ENCODE measurements around the gene CTSS.

Gene CTSS

DNA sequence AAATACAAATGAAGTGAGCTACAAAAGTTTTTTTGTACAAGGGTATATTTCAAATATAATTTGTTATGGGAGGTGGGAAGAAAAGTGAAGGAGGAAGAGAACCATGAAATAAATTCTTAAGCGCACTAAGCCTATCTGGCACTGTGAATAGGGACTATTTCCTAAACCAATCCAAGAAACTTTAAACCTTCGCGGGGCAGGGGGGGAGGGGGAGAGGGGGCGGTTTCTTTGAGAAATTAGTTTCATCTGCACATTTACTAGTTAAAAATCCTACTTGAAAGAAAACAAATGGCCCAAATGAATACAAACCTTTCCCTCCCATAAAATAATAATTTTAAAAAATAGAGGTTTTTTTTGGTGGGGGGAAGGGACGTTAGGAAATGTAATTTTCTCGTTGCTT, 69.0 kb downstream of the CTSS start:
- DNase-seq, result no peak

DNA sequence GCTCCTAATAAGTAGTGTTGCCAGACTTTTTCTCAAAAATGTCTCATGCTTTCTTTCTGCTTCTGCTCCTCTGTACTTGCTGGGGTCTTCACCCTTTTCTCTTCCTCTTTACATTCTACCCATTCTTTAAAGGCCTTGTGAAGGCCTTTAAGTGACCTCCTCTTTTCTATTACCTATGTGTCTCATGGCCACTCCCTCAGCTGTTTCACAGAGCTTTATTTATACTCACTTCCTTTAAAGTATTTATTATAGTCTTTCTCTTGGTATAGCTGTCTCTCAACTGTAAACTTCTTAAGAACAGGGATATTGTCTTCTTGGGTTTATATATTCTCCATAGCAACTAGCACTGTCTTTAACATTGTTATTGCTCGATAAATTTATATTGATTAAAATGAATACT, 69.4 kb downstream of the CTSS start:
- DNase-seq, result no peak

DNA sequence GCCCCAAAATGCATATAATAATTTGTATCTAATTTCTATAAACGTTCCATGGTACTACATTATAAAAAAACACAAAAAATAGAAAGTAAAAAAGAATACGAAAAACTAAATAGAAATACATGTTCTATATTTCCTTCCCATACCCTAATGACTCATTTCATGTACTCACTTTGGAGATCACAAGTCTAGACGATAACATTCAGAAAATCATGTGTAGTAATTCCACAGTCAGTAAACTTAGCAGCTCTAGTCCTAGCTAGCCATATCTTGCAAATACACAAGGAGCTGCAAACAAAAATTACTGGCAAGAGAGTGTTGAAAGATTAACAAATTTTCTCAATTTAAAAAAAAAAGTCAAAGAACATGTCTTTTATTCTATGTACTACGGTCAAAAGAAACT, 70.0 kb downstream of the CTSS start:
- no peak for DNase-seq

DNA sequence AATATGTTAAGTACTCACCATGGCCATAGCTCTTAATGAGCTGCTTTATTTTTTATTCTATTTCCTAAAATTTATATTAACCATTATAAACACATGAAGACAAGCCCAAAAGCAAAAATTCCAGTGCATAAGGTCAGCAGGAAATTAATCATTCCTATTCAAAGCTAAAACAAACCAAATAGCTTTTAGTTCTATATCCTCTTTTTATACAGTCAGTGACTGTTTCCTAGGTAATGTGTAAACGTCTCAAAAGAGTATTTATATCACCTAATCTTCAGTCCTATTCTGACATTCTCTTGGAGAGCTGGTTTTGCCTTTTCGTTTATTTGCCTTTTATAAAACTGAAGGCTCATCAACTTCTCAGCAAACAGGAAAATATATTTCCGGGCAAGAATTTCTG, 72.9 kb downstream of the CTSS start:
- no peak for DNase-seq

DNA sequence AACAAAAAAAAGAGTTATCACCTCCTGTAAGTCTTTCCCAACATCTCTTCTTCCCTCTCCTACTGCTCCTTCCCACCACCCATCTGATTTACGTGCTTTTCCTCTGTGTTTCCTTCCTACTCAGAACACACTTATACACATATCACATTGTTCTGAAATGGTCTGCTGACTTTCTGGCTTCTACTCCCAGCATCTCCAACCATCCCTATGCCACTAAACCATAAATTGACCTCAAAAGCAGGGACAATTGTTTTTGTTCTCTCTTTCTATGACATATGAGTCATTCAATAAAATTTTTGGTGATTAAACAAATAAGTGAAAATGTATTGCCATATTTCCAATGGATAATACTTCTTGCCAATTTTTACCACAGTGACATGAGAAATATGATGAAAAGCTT, 76.8 kb downstream of the CTSS start:
- no peak for DNase-seq

DNA sequence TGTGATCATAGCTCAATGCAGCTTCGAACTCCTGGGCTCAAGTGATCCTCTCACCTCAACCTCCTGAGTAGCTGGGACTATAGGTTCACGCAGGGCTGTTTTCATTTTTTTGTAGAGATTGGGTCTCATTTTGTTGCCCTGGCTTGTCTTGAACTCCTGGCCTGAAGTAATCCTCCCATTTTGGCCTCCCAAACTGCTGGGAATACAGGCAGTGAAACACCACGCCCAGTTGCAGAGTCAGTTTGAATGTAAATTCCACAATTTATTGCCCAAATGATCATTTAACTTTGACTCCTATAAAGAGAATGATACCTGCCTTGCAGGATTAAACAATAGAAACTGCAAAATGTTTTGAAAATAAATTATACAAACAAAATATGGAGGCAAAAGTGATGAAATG, 79.3 kb downstream of the CTSS start:
- DNase-seq, result no peak

DNA sequence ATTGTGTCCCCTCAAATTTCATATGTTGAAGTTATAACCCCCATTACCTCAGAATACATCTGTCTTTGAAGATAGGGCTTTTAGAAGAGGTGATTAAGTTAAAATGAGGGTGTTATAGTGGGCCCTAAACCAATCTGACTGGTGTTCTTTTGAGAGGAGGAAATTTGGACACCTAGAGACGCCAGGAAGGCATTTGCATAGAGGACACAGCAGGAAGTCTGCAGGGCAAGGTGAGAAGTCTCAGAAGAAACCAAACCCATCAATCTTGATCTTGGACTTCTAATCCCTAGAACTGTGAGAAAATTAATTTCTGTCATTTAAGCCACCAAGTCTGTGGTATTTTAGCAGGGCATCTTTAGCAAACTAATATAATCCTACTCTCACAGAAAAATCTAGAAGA, 81.7 kb downstream of the CTSS start:
- DNase-seq, result no peak

All from kidney glomerular epithelial cell (primary cell).